ENCODE measurements around the gene LRRC7.

LRRC7 gene
- 0.20 to 0.31 reads per million in 2 donors for total RNA-seq

GRCh38 chr1:69567652-69568420 is at the start of gene LRRC7:
Gene LRRC7 (plus strand): TSS chr1:69567922. CDS start chr1:69568640, 718 bp downstream.
- no peak for DNase-seq

GRCh38 chr1:69519006-69519405 is 48.7 kb upstream of the LRRC7 start:
- no peak for DNase-seq

GRCh38 chr1:69520326-69520725 is 47.4 kb upstream of the LRRC7 start:
- DNase-seq, result no peak

GRCh38 chr1:69523032-69523431 is 44.7 kb upstream of the LRRC7 start:
- no peak for DNase-seq

GRCh38 chr1:69523461-69523860 is 44.3 kb upstream of the LRRC7 start:
- no peak for DNase-seq

GRCh38 chr1:69524015-69524414 is 43.7 kb upstream of the LRRC7 start:
- no peak for DNase-seq

GRCh38 chr1:69527273-69527672 is 40.4 kb upstream of the LRRC7 start:
- no peak for DNase-seq

GRCh38 chr1:69528376-69528775 is 39.3 kb upstream of the LRRC7 start:
- no peak for DNase-seq

- DNase-seq, result no peak
Observed at GRCh38 chr1:69533343-69533742, 34.4 kb upstream of the LRRC7 start.

GRCh38 chr1:69534829-69535228 is 32.9 kb upstream of the LRRC7 start:
- DNase-seq, result no peak

GRCh38 chr1:69535490-69535889 is 32.2 kb upstream of the LRRC7 start:
- DNase-seq, result no peak

GRCh38 chr1:69540052-69540451 is 27.7 kb upstream of the LRRC7 start:
- DNase-seq, result no peak

- DNase-seq, result no peak
Observed at GRCh38 chr1:69551476-69552324, 16.0 kb upstream of the LRRC7 start.

- no peak for DNase-seq
Observed at GRCh38 chr1:69553726-69554125, 14.0 kb upstream of the LRRC7 start.

GRCh38 chr1:69568421-69569174 is 876 bp downstream of the LRRC7 start:
- DNase-seq, result no peak

GRCh38 chr1:69569175-69569541 is 1.4 kb downstream of the LRRC7 start:
- DNase-seq, result no peak

- DNase-seq, result no peak
Observed at GRCh38 chr1:69569576-69570328, 2.0 kb downstream of the LRRC7 start.

- DNase-seq, result no peak
Observed at GRCh38 chr1:69570356-69570755, 2.6 kb downstream of the LRRC7 start.

GRCh38 chr1:69572921-69573320 is 5.2 kb downstream of the LRRC7 start:
- DNase-seq, result no peak

GRCh38 chr1:69573911-69574310 is 6.2 kb downstream of the LRRC7 start:
- no peak for DNase-seq

GRCh38 chr1:69585666-69586065 is 17.9 kb downstream of the LRRC7 start:
- no peak for DNase-seq

GRCh38 chr1:69587391-69587790 is 19.7 kb downstream of the LRRC7 start:
- no peak for DNase-seq

- DNase-seq, result no peak
Observed at GRCh38 chr1:69589799-69590198, 22.1 kb downstream of the LRRC7 start.
